ENCODE data around the gene FAM193B.
A peak's percentile ranks its signal among the peaks of the same experiment; 100 is the strongest.
"Not testable (repeated sequence)": the region's sequence is repeated elsewhere in the genome, so short reads cannot be mapped to it uniquely, and the experiment has no call there.

The FAM193B gene

GRCh38 chr5:177576169-177576568, 21.8 kb upstream of the FAM193B start:
- H3K27me3 ChIP-seq (ENCODE audit: control insufficient read depth, insufficient read depth, low read length), result no peaks in the 10 kb centered on the region; the same call in 1 of the 2 replicates
- H3K9me3 ChIP-seq (ENCODE audit: control insufficient read depth, insufficient read depth, low read depth, low read length), result no peaks in the 10 kb centered on the region
- H3K4me1 ChIP-seq (ENCODE audit: control insufficient read depth, insufficient read depth, low read length), result no peaks in the 10 kb centered on the region
- H3K4me3 ChIP-seq (ENCODE audit: low read depth, low read length), result no peak overlapping the region
- no peak overlapping the region for H3K27ac ChIP-seq (ENCODE audit: low read depth, low read length)
- no peak overlapping the region for H3K9ac ChIP-seq (ENCODE audit: low read length)
- H3K36me3 ChIP-seq (ENCODE audit: control insufficient read depth, insufficient read depth, low read length), result no peaks in the 10 kb centered on the region

GRCh38 chr5:177575488-177575887, 21.1 kb upstream of the FAM193B start:
- Histone ChIP-seq H3K9ac (ENCODE audit: low read length) (no peak overlapping the region), H3K4me3 (ENCODE audit: low read depth, low read length) (no peak overlapping the region), H3K4me1 (ENCODE audit: control insufficient read depth, insufficient read depth, low read length) (no peaks in the 10 kb centered on the region), H3K27me3 (ENCODE audit: control insufficient read depth, insufficient read depth, low read length) (no peaks in the 10 kb centered on the region; the same call in 1 of the 2 replicates), H3K36me3 (ENCODE audit: control insufficient read depth, insufficient read depth, low read length) (no peaks in the 10 kb centered on the region), H3K27ac (ENCODE audit: low read depth, low read length) (no peak overlapping the region), H3K9me3 (ENCODE audit: control insufficient read depth, insufficient read depth, low read depth, low read length) (no peaks in the 10 kb centered on the region)

GRCh38 chr5:177569894-177570293, 15.5 kb upstream of the FAM193B start:
- no peak overlapping the region for H3K27ac ChIP-seq (ENCODE audit: low read depth, low read length)
- H3K4me1 ChIP-seq (ENCODE audit: control insufficient read depth, insufficient read depth, low read length), result no peaks in the 10 kb centered on the region
- H3K27me3 ChIP-seq (ENCODE audit: control insufficient read depth, insufficient read depth, low read length), result no peaks in the 10 kb centered on the region; the same call in 1 of the 2 replicates
- H3K9me3 ChIP-seq (ENCODE audit: control insufficient read depth, insufficient read depth, low read depth, low read length), result no peaks in the 10 kb centered on the region
- no peak overlapping the region for H3K9ac ChIP-seq (ENCODE audit: low read length)
- H3K4me3 ChIP-seq (ENCODE audit: low read depth, low read length), result no peak overlapping the region
- no peaks in the 10 kb centered on the region for H3K36me3 ChIP-seq (ENCODE audit: control insufficient read depth, insufficient read depth, low read length)

GRCh38 chr5:177568326-177568725, 14.0 kb upstream of the FAM193B start:
- H3K36me3 ChIP-seq (ENCODE audit: control insufficient read depth, insufficient read depth, low read length), result no peaks in the 10 kb centered on the region
- H3K9ac ChIP-seq (ENCODE audit: low read length), result no peak overlapping the region
- H3K4me1 ChIP-seq (ENCODE audit: control insufficient read depth, insufficient read depth, low read length), result no peaks in the 10 kb centered on the region
- no peak overlapping the region for H3K4me3 ChIP-seq (ENCODE audit: low read depth, low read length)
- no peaks in the 10 kb centered on the region for H3K9me3 ChIP-seq (ENCODE audit: control insufficient read depth, insufficient read depth, low read depth, low read length)
- H3K27ac ChIP-seq (ENCODE audit: low read depth, low read length), result no peak overlapping the region
- H3K27me3 ChIP-seq (ENCODE audit: control insufficient read depth, insufficient read depth, low read length), result no peaks in the 10 kb centered on the region

- Histone ChIP-seq H3K36me3 (ENCODE audit: control insufficient read depth, insufficient read depth, low read length) (no peaks in the 10 kb centered on the region), H3K4me1 (ENCODE audit: control insufficient read depth, insufficient read depth, low read length) (no peaks in the 10 kb centered on the region), H3K27me3 (ENCODE audit: control insufficient read depth, insufficient read depth, low read length) (no peaks in the 10 kb centered on the region), H3K4me3 (ENCODE audit: low read depth, low read length) (no peak overlapping the region), H3K9ac (ENCODE audit: low read length) (no peak overlapping the region), H3K9me3 (ENCODE audit: control insufficient read depth, insufficient read depth, low read depth, low read length) (peaks cover 14% of the 10 kb centered on the region), H3K27ac (ENCODE audit: low read depth, low read length) (no peak overlapping the region)
Measured at GRCh38 chr5:177565046-177565445, 10.7 kb upstream of the FAM193B start.

GRCh38 chr5:177559446-177559941, 5.1 kb upstream of the FAM193B start:
- not testable (repeated sequence) for H3K4me3 ChIP-seq (ENCODE audit: low read depth, low read length); H3K27me3 ChIP-seq (ENCODE audit: control insufficient read depth, insufficient read depth, low read length); H3K9ac ChIP-seq (ENCODE audit: low read length); H3K27ac ChIP-seq (ENCODE audit: low read depth, low read length); H3K36me3 ChIP-seq (ENCODE audit: control insufficient read depth, insufficient read depth, low read length); H3K4me1 ChIP-seq (ENCODE audit: control insufficient read depth, insufficient read depth, low read length)
- H3K9me3 ChIP-seq (ENCODE audit: control insufficient read depth, insufficient read depth, low read depth, low read length), result peaks cover 14% of the 10 kb centered on the region

GRCh38 chr5:177557796-177558195, 3.4 kb upstream of the FAM193B start:
- Histone ChIP-seq H3K27me3 (ENCODE audit: control insufficient read depth, insufficient read depth, low read length) (no peaks in the 10 kb centered on the region), H3K27ac (ENCODE audit: low read depth, low read length) (no peak overlapping the region), H3K9ac (ENCODE audit: low read length) (no peak overlapping the region), H3K4me1 (ENCODE audit: control insufficient read depth, insufficient read depth, low read length) (peaks cover 16% of the 10 kb centered on the region), H3K4me3 (ENCODE audit: low read depth, low read length) (no peak overlapping the region), H3K36me3 (ENCODE audit: control insufficient read depth, insufficient read depth, low read length) (peaks cover 3% of the 10 kb centered on the region), H3K9me3 (ENCODE audit: control insufficient read depth, insufficient read depth, low read depth, low read length) (peaks cover 14% of the 10 kb centered on the region)

GRCh38 chr5:177557041-177557647, 2.8 kb upstream of the FAM193B start:
- peaks cover 9% of the 10 kb centered on the region for H3K9me3 ChIP-seq (ENCODE audit: control insufficient read depth, insufficient read depth, low read depth, low read length)
- peaks cover 18% of the 10 kb centered on the region for H3K4me1 ChIP-seq (ENCODE audit: control insufficient read depth, insufficient read depth, low read length)
- H3K4me3 ChIP-seq (ENCODE audit: low read depth, low read length), result no peak overlapping the region
- peaks cover 9% of the 10 kb centered on the region for H3K36me3 ChIP-seq (ENCODE audit: control insufficient read depth, insufficient read depth, low read length)
- H3K27ac ChIP-seq (ENCODE audit: low read depth, low read length), result no peak overlapping the region
- H3K27me3 ChIP-seq (ENCODE audit: control insufficient read depth, insufficient read depth, low read length), result no peaks in the 10 kb centered on the region
- H3K9ac ChIP-seq (ENCODE audit: low read length), result no peak overlapping the region

GRCh38 chr5:177555665-177556064, 1.3 kb upstream of the FAM193B start:
- Histone ChIP-seq H3K27me3 (ENCODE audit: control insufficient read depth, insufficient read depth, low read length) (no peaks in the 10 kb centered on the region), H3K9ac (ENCODE audit: low read length) (no peak overlapping the region), H3K36me3 (ENCODE audit: control insufficient read depth, insufficient read depth, low read length) (peaks cover 23% of the 10 kb centered on the region), H3K4me3 (ENCODE audit: low read depth, low read length) (no peak overlapping the region), H3K27ac (ENCODE audit: low read depth, low read length) (no peak overlapping the region), H3K4me1 (ENCODE audit: control insufficient read depth, insufficient read depth, low read length) (peaks cover 18% of the 10 kb centered on the region), H3K9me3 (ENCODE audit: control insufficient read depth, insufficient read depth, low read depth, low read length) (no peaks in the 10 kb centered on the region)

GRCh38 chr5:177555228-177555627, 865 bp upstream of the FAM193B start:
- no peaks in the 10 kb centered on the region for H3K27me3 ChIP-seq (ENCODE audit: control insufficient read depth, insufficient read depth, low read length)
- H3K9me3 ChIP-seq (ENCODE audit: control insufficient read depth, insufficient read depth, low read depth, low read length), result no peaks in the 10 kb centered on the region
- no peak overlapping the region for H3K27ac ChIP-seq (ENCODE audit: low read depth, low read length)
- H3K4me3 ChIP-seq (ENCODE audit: low read depth, low read length), result no peak overlapping the region
- H3K9ac ChIP-seq (ENCODE audit: low read length), result no peak overlapping the region
- peaks cover 18% of the 10 kb centered on the region for H3K4me1 ChIP-seq (ENCODE audit: control insufficient read depth, insufficient read depth, low read length)
- peaks cover 27% of the 10 kb centered on the region for H3K36me3 ChIP-seq (ENCODE audit: control insufficient read depth, insufficient read depth, low read length)

- Histone ChIP-seq H3K27me3 (ENCODE audit: control insufficient read depth, insufficient read depth, low read length) (no peaks in the 10 kb centered on the region), H3K36me3 (ENCODE audit: control insufficient read depth, insufficient read depth, low read length) (peaks cover 31% of the 10 kb centered on the region), H3K27ac (ENCODE audit: low read depth, low read length) (peak overlapping the region; percentile 79; the same call in 1 of the 2 replicates), H3K9me3 (ENCODE audit: control insufficient read depth, insufficient read depth, low read depth, low read length) (no peaks in the 10 kb centered on the region), H3K4me3 (ENCODE audit: low read depth, low read length) (peak overlapping the region; percentile 98), H3K9ac (ENCODE audit: low read length) (peak overlapping the region; percentile 91), H3K4me1 (ENCODE audit: control insufficient read depth, insufficient read depth, low read length) (peaks cover 18% of the 10 kb centered on the region)
Measured at GRCh38 chr5:177553671-177554429, 513 bp downstream of the FAM193B start.

Data from HUES6 (cell line).